GM12801 (cell line): ENCODE measurements around the gene SEPTIN1.

Experiments used
- TF ChIP-seq, protein P1 (sequence below): IDR thresholded peaks from one replicate; pipeline ENCODE4 v1.5.1; 2011; ENCODE audit warnings: control low read depth; ENCODE audit not compliant: insufficient read length; ENCODE audit errors: extremely low read depth

SEPTIN1 gene

DNA sequence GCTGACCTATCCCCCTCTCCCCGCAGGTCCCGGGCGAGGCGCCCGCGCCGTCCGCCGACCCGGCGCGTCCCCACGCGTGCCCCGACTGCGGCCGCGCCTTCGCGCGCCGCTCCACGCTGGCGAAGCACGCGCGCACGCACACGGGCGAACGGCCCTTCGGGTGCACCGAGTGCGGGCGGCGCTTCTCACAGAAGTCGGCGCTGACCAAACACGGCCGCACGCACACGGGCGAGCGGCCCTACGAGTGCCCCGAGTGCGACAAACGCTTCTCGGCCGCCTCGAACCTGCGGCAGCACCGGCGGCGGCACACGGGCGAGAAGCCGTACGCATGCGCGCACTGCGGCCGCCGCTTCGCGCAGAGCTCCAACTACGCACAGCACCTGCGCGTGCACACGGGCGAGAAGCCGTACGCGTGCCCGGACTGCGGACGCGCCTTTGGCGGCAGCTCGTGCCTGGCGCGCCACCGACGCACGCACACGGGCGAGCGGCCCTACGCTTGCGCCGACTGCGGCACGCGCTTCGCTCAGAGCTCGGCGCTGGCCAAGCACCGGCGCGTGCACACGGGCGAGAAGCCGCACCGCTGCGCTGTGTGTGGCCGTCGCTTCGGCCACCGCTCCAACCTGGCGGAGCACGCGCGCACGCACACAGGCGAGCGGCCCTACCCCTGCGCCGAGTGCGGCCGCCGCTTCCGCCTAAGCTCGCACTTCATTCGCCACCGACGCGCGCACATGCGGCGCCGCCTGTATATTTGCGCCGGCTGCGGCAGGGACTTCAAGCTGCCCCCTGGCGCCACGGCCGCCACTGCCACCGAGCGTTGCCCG is 35.4 kb upstream of the SEPTIN1 start:
- TF ChIP-seq, protein P1, sequence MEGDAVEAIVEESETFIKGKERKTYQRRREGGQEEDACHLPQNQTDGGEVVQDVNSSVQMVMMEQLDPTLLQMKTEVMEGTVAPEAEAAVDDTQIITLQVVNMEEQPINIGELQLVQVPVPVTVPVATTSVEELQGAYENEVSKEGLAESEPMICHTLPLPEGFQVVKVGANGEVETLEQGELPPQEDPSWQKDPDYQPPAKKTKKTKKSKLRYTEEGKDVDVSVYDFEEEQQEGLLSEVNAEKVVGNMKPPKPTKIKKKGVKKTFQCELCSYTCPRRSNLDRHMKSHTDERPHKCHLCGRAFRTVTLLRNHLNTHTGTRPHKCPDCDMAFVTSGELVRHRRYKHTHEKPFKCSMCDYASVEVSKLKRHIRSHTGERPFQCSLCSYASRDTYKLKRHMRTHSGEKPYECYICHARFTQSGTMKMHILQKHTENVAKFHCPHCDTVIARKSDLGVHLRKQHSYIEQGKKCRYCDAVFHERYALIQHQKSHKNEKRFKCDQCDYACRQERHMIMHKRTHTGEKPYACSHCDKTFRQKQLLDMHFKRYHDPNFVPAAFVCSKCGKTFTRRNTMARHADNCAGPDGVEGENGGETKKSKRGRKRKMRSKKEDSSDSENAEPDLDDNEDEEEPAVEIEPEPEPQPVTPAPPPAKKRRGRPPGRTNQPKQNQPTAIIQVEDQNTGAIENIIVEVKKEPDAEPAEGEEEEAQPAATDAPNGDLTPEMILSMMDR = no peak

- TF ChIP-seq, protein P1 = no peak
Measured at GRCh38 chr16:30416624-30417528, 34.5 kb upstream of the SEPTIN1 start.

- TF ChIP-seq, protein P1 = no peak
Measured at GRCh38 chr16:30416047-30416603, 33.8 kb upstream of the SEPTIN1 start.

DNA sequence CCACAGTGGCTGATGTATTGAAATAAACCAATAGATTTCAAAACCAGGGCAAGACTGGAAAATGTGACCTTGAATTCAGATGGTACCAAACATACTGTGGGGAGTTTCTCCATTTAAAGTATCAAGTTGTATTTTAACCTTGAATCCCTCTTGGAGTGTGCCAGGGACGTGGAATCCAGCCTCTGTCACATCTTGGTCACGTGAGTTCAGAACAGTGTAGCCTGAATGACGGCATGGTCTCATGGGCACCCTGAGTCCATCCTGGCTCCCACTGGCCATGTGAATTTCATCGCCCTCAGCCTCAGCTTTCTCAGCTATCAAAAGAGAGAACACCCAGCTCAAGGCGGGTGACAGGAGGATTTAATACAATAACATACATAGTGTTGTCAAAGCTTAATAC is 31.8 kb upstream of the SEPTIN1 start:
- TF ChIP-seq, protein P1 = no peak

DNA sequence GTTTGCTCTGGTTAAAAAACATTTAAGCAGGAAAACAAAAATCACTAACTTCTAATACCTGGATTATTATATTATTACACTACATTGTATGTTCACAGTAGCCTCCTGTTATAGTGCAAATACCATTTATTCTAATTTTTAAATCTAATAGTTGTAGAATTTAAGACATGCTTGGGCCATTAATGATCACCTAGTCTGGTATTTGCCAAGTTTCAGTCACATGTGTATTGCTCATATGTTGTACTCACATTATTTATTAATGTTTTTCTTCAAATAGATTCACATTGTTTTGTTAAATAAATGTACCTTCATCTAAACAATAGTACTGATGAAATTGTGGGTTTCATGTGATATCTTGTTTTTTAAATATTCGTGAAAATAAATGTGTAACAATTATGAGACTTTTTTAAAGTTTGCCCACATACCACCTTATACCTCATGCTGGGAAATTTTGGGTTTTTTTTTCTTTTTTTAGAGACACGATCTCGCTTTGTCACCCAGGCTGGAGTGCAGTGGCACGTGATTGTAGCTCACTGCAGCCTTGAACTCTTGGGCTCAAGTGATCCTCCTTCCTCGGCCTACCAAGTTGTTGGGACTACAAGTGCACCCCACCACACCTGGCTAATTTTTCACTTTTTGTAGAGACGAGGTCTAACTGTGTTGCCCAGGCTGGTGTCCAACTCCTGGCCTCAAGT is 30.9 kb upstream of the SEPTIN1 start:
- TF ChIP-seq, protein P1 = no peak

DNA sequence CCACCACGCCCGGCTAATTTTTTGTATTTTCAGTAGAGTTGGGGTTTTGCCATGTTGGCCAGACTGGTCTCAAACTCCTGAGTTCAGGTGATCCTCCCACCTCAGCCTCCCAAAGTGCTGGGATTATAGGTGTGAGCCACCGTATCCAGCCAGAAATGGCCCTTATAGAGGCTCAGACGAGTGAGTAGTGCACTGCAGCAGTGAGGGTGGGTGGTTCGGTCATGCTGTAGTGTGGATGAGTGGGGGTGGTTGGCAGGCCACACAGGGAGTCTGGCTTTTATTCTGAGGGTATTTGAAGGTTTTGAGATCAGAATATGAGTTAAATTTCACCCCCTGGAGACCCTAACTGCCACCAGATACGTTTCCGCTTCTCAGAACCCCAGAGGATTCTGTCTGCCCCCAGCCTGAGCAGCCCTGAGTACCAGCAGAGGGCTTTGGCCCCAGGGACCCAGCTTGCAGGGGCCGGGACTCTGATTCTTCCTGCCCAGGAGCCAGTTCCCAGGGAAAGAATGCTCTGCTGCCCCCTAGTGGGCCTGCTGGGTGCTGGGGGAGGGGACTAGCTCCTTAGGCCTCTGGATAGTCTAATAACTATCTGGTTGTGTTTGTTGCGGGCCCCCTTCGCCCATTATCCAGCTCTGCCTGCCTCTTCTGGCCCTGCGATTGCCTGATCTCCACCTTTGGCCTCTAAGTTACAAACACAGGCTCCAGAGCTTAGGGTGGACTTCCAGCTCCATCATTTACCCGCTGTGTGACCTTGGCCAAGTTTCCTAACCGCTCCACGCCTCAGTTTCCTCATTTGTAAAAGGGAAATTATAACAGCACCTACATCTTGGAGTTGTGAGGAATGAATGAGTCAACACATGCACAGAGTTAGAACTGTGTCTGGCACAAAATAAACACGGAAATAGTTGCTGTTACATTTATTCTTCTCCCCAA is 27.0 kb upstream of the SEPTIN1 start:
- TF ChIP-seq, protein P1 = peak; percentile 54
